HG03575 (cell line): ENCODE data around the gene AMZ1.

Source experiments
- ATAC-seq: cut with Tn5 transposase; IDR thresholded peaks from one replicate; pipeline ENCODE4 v1.9.1; 2021; ENCODE audit not compliant: unreplicated experiment, insufficient number of reproducible peaks, low FRiP score; ENCODE audit errors: extremely low read depth

The AMZ1 gene

GRCh38 chr7:2687881-2688318 lies at the start of gene AMZ1:
TSS of gene AMZ1 (plus strand) at chr7:2688202. CDS start at chr7:2700452, 12,250 bp downstream.
- ATAC-seq: no peak

DNA sequence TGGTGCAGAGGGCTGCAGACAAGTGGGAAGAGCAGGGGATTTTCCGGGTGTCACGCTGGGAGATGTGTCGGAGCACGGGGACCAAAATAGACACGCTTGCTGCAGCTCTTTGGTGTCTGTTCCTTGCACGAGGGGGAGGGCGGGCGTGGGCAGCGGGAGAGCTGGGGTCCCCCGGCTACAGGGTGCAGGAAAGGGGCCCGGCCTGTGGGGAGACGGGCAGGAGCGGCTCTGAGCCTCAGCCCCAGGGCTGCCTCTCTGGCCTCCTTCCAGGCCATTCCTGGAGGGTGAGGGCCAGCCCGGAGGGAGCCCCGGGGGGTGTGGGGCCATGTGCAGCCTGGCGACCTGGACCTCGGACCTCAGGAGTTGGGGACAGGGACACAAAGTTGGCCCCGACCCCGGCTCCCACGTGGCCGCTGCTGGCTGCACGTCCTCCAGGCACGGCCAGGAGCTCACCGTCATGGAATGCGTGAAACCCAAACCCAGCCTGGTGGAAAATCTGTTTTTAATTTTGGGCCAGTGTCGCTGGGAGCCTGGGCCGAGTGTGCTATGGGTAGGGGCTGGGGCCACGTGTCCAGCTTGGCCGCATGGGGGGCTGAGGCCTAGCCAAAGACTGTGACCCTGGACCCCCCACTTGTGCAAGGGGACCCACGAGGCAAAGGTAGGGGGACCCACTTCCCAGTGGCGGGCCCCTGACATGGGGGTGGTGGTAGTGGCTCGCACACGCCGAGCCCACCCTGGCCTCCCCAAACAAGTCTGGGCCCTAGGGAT lies 49.6 kb upstream of the AMZ1 start:
- no peak for ATAC-seq

GRCh38 chr7:2639181-2639681 lies 48.8 kb upstream of the AMZ1 start:
- no peak for ATAC-seq

DNA sequence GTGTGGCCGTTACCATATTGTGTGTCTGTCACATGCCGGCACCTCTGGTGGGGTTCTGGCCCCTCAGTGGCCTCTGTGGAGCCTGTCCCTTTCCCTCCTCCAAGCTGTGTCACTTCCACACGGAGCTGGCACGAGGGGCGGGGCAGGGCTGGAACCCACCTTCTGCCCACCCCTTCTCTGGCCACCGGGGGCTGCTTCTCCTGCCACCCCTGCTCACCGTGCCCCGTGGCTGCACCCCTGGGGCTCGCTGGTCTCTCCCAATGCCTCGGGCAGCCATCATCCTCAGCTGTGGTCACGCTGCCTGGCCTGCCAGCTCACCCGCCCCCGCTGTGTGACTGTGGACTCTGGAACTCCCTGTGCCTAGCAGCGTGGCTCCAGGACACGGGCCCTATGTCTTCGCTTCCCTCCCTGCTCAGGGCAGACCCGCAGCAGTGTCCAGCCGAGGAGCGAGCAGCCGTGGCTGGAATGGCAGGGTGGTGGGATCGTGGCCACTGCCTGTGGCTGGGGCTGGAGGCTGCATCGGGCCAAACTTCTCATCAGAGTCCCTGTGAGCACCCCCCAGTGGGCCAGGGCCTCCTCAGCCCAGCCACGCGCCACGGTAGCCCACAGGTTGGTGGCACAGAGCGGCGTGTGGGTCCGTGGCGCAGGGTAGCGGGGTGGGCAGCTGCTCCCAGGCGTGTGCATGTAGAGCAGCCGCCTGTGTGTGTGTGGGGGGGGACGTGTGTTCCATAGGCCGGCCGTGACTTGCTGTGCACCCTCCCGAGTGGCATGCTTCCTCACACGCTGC lies 48.1 kb upstream of the AMZ1 start:
- ATAC-seq: no peak

DNA sequence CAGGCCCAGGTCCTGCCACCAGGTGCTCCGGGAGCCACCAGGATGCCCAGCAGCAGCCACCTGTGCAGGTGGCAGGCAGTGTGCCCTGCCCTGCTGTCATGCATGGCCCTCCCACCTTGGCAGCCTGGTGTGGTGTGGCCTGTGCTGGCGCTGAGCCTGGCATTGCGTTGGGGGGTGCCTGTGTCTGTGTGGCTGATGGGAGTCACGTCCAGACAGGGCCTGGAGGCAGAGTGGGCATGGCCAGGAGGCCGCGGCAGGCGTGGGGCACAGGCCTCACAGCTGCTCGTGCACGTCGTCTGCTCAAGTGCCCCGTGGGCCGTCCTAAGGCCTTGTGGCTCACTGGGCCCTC lies 47.5 kb upstream of the AMZ1 start:
- no peak for ATAC-seq

GRCh38 chr7:2640846-2641316 lies 47.1 kb upstream of the AMZ1 start:
- no peak for ATAC-seq

- no peak for ATAC-seq
Measured at GRCh38 chr7:2641406-2642393, 46.3 kb upstream of the AMZ1 start.

DNA sequence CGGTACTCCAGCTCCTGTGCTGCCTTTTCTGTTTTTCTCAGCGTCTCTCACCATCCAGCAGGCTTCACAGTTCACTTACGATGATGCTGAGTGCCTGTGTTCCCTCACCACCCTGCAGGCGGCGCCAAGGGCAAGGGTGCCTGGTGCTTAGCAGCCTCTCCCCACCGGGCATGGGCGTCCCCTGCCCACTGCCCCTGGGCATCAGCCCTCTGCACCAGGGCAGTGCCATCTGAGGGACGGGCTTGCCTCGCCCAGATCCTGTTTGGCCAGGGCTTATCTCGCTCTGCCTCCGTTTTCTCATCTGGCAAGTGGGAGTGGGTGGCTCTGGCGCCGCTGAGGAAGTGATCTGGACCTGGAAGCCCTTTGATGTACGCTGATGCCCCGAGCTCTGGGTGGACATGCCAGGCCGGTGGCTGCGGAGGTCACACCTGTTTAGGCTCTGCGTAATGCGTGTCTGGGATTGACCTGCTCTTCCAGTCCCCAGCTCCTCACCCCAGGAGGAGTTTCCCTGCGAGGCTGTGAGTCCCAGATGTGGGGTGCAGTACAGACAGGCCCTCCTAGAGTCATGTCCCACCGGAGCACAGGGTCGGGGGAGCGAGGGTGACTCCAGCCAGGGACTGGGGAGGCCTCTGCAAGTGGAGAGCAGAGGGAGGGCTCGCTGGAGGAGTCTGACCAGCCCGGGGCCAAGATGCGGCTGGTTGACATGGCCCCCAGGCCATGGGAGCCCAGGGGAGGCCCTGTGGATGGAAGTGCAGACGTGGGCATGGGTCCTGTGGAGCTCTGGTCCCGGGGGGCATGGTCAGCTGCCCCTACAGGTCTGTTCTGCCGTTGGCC lies 44.4 kb upstream of the AMZ1 start:
- no peak for ATAC-seq

GRCh38 chr7:2644220-2644561 lies 43.8 kb upstream of the AMZ1 start:
- no peak for ATAC-seq

- ATAC-seq: no peak
Measured at GRCh38 chr7:2644562-2645273, 43.3 kb upstream of the AMZ1 start.

DNA sequence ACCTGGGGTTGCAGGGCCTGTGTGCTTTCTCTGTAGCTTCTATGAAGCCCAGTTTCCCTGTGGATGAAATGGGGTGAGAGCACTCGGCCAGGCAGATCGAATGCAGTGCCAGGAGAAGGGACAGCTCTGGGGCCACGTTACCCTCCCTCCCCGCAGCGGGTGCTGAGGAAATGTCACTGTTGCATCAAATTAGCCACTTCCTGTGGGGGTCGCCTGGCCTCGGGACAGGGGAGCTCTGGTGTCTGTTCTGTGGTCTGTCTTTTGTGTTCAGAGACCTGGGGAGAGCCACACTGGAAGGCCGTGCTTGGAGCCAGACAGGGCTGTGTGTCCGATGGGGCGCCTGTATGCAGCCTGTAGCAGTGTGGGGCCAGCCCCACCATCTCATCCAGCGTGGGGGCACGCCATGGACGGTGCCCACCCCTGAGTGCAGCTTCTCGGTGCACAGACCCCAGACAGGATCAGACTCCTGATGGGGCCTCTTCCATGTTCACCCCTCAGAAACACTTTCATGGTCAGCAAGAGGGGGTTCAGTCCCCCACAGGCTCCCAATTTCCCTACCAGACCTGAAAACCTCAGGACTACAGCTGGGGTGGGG lies 42.6 kb upstream of the AMZ1 start:
- ATAC-seq: no peak

GRCh38 chr7:2646336-2646679 lies 41.7 kb upstream of the AMZ1 start:
- no peak for ATAC-seq

DNA sequence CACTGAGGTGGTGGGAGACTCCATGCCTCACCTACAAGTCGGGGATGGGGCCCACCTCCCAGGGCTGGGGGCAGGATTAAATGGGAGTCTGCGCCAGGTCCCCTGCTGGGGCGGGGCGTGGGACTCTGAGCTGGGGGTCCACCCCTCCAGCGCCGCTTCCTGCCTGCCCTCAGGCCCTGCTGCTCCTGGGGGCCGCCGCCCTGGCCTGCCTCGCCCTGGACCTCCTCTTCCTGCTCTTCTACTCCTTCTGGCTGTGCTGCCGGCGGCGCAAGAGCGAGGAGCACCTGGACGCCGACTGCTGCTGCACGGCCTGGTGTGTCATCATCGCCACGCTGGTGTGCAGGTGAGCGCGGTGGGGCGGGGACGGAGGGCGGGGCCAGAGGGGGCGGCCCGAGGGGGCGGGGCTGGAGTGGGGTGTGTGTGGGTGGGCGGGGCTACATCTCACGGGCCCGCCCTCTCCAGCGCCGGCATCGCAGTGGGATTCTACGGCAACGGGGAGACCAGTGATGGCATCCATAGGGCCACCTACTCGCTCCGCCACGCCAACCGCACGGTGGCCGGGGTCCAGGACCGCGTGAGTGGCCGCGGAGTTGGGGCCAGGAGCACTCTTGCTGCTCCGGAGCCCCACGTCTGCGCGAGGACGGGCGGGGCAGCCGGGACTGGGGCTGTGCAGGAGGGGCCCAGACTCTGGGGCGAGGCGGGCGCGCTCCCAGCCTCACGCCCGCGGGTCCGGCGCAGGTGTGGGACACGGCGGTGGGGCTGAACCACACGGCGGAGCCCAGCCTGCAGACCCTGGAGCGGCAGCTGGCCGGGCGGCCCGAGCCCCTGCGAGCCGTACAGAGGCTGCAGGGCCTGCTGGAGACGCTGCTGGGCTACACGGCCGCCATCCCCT lies 41.1 kb upstream of the AMZ1 start:
- no peak for ATAC-seq

DNA sequence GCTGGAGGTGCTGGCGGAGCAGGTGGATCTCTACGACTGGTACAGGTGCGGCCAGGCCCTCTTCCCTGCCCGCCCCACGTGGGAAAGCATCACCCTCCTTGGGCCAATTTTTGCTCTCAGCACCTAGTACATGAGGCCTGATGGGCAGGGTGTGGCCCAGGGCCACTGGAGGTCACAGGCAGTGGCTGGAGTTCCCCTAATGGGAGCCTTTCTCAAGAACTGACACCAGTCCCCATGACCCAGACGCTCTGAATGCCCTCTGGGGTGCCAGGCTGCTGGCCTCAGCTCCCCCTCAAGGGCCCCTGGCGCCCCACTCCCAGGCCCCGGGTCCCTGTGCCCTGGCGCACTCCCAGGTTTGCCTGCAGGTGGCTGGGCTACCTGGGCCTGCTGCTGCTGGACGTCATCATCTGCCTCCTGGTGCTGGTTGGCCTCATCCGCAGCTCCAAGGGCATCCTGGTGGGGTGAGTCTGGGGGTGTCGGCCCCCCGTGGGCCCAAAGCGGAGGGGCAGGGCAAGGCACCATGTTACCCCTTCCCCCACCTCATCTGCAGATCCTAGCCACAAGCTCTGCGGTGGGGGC lies 40.3 kb upstream of the AMZ1 start:
- ATAC-seq: no peak

DNA sequence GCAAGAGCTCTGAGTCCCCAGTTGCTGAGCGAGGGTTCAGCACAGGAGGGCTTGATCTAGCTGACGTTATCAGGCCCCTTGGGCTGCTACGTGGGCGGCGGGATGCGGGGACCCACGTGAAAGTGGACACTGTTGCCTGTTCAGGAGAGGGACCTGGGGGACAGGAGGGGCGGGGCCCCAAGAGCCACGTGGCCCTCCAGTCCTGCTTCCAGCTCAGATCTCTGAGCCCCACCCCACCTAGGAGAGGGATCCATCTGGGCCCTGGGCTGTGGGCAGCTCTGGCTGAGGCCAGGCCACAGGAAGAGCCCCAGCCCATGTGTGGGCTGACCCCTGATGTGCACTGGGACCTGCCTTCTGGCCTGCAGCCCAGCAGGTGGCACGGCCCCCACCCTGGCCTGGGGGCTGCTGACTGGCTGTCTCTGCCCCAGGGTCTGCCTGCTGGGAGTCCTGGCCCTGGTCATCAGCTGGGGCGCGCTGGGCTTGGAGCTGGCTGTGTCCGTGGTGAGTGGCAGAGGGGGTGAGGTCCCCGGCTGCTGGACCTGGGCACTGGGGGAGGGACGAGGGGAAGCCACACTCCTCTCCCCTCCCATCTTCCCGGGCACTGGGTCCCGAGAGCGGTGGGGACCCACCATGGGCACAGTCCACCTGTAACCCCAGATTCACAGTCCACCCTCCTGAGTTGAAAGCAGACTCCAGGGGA lies 38.7 kb upstream of the AMZ1 start:
- no peak for ATAC-seq

DNA sequence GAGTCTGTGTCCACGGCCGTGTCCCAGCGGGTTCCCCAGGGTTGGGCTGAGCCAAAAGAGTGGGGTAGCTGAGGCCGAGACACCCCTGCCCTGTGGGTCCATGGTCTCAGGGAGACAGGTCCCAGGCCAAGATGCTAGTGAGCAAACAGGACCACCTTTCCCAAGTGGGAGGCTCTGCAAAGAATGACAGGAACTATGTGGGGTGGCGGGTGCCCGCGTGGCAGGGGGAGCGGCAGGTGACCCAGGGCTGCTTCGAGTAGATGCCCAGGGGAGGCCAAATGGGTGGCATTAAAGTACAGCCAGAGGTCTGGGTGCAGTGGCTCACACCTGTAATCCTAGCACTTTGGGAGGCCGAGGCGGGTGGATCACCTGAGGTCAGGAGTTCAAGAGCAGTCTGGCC lies 38.0 kb upstream of the AMZ1 start:
- ATAC-seq: no peak
